Endodermal cell (in vitro differentiated cells): ENCODE results near the gene CAMK2B. TPM values are rescaled to one million over a fixed set of nuclear protein-coding genes. Genes with fewer than 3 reads are reported as not detected.
A peak's percentile ranks its signal among the peaks of the same experiment; 100 is the strongest.

Source experiments
- DNase-seq: peaks from one replicate; pipeline ENCODE4 v3.0.0-alpha.2; 2017
- H3K27ac ChIP-seq: 2 replicates; pipeline ENCODE4 v1.5.1; 2013; ENCODE audit warnings: mild to moderate bottlenecking, low read depth, low read length, moderate library complexity
- H3K27me3 ChIP-seq: 2 replicates; pipeline ENCODE4 v1.6.1; 2013; ENCODE audit warnings: mild to moderate bottlenecking, low read length, moderate library complexity; ENCODE audit not compliant: insufficient read depth, control insufficient read depth, poor library complexity, severe bottlenecking
- H3K36me3 ChIP-seq: 2 replicates; pipeline ENCODE4 v1.7.0; 2013; ENCODE audit warnings: mild to moderate bottlenecking, low read length, moderate library complexity; ENCODE audit not compliant: control insufficient read depth, insufficient read depth
- H3K4me1 ChIP-seq: one replicate; pipeline ENCODE4 v1.7.0; 2013; ENCODE audit warnings: low read length; ENCODE audit not compliant: control insufficient read depth, insufficient read depth
- H3K4me3 ChIP-seq: 2 replicates; pipeline ENCODE4 v1.5.1; 2013; ENCODE audit warnings: mild to moderate bottlenecking, low read length, moderate library complexity
- H3K9ac ChIP-seq: 2 replicates; pipeline ENCODE4 v1.6.1; 2013; ENCODE audit warnings: mild to moderate bottlenecking, low read length, moderate library complexity; ENCODE audit not compliant: poor library complexity, severe bottlenecking; ENCODE audit errors: extremely low read depth
- H3K9me3 ChIP-seq: 2 replicates; pipeline ENCODE4 v1.6.1; 2013; ENCODE audit warnings: mild to moderate bottlenecking, low read length, moderate library complexity; ENCODE audit not compliant: control insufficient read depth
- H3K27ac Mint-ChIP-seq: 2 replicates; pipeline ENCODE4 v1.8.0; 2020; ENCODE audit warnings: mixed read lengths
- H3K27me3 Mint-ChIP-seq: 2 replicates; pipeline ENCODE4 v1.8.0; 2021; ENCODE audit warnings: mild to moderate bottlenecking, mixed read lengths; ENCODE audit not compliant: insufficient read depth
- H3K36me3 Mint-ChIP-seq: 2 replicates; pipeline ENCODE4 v1.8.0; 2020; ENCODE audit warnings: low read depth, mixed read lengths
- H3K4me1 Mint-ChIP-seq: 2 replicates; pipeline ENCODE4 v1.8.0; 2020; ENCODE audit warnings: mixed read lengths
- H3K4me3 Mint-ChIP-seq: 2 replicates; pipeline ENCODE4 v1.8.0; 2020; ENCODE audit warnings: mild to moderate bottlenecking, moderate library complexity, mixed read lengths
- H3K9me3 Mint-ChIP-seq: 2 replicates; pipeline ENCODE4 v1.8.0; 2020; ENCODE audit warnings: mild to moderate bottlenecking, mixed read lengths
- CTCF ChIP-seq: fragments of 200-600 bp; sonication (generic); conservative IDR thresholded peaks from 2 replicates; pipeline ENCODE4 v1.5.0; 2021; ENCODE audit warnings: antibody characterized with exemption, mild to moderate bottlenecking
- WGBS, 2 experiments: methylation state at CpG; one replicate each; pipeline versions ENCODE4 v1.1.5 to v1.1.7; 2013; ENCODE audit warnings: missing lambda C conversion rate in 2 of 2, mixed read lengths in 1 of 2; ENCODE audit not compliant: insufficient coverage in 1 of 2, insufficient read length in 1 of 2; 5-methylcytosine and 5-hydroxymethylcytosine counted together
- total RNA-seq, 2 donors: library from RNA; stranded (reverse); fragmentation: NEBNext Ultra II Directional in 1 of 2; extraction: Animal tissue kit (Norgen Biotek cat#: 25700) in 1 of 2; gene quantifications; 2 replicates in 1 of 2; 3 replicates in 1 of 2; pipeline ENCODE4 v1.2.1, GENCODE V29; 2021

The CAMK2B gene
- total RNA-seq, 2 donors from 2014 or later: 0.26 TPM; not detected in 1

- no peak for TF ChIP-seq CTCF
- H3K36me3 ChIP-seq: no peaks in the 10 kb centered on the region
- peaks cover 18% of the 10 kb centered on the region for H3K27me3 ChIP-seq
- no peak overlapping the region for H3K4me3 ChIP-seq
- H3K4me1 ChIP-seq: no peaks in the 10 kb centered on the region
- Mint-ChIP-seq H3K36me3 (no peaks in the 10 kb centered on the region), H3K9me3 (no peaks in the 10 kb centered on the region), H3K27me3 (peaks cover 14% of the 10 kb centered on the region), H3K27ac (no peak overlapping the region), H3K4me3 (no peak overlapping the region), H3K4me1 (no peaks in the 10 kb centered on the region)
- no peak overlapping the region for H3K27ac ChIP-seq
- H3K9me3 ChIP-seq: no peaks in the 10 kb centered on the region
- 92% methylated on average over 9 of the region's 9 CpGs for WGBS, 2 experiments
- peak; percentile 43 for DNase-seq
- no peak overlapping the region for H3K9ac ChIP-seq
Measured at GRCh38 chr7:44288381-44288685, 37.1 kb downstream of the CAMK2B start.

- Mint-ChIP-seq H3K27me3 (peaks cover 8% of the 10 kb centered on the region), H3K4me1 (no peaks in the 10 kb centered on the region), H3K9me3 (no peaks in the 10 kb centered on the region), H3K27ac (no peak overlapping the region), H3K36me3 (no peaks in the 10 kb centered on the region), H3K4me3 (no peak overlapping the region)
- Histone ChIP-seq H3K27ac (no peak overlapping the region), H3K36me3 (no peaks in the 10 kb centered on the region), H3K9ac (no peak overlapping the region), H3K4me1 (no peaks in the 10 kb centered on the region), H3K4me3 (no peak overlapping the region), H3K9me3 (no peaks in the 10 kb centered on the region), H3K27me3 (peaks cover 15% of the 10 kb centered on the region)
- 89 to 92% methylated on average over 11 to 17 of the region's 17 CpGs for WGBS, 2 experiments
- DNase-seq: peak; percentile 24
- TF ChIP-seq CTCF: no peak
Measured at GRCh38 chr7:44287488-44288380, 37.7 kb downstream of the CAMK2B start.

GRCh38 chr7:44286618-44287487 lies 38.5 kb downstream of the CAMK2B start:
- Mint-ChIP-seq H3K27ac (no peak overlapping the region), H3K9me3 (no peaks in the 10 kb centered on the region), H3K27me3 (peaks cover 3% of the 10 kb centered on the region), H3K36me3 (no peaks in the 10 kb centered on the region), H3K4me3 (no peak overlapping the region), H3K4me1 (no peaks in the 10 kb centered on the region)
- no peaks in the 10 kb centered on the region for H3K9me3 ChIP-seq
- no peak overlapping the region for H3K9ac ChIP-seq
- H3K36me3 ChIP-seq: no peaks in the 10 kb centered on the region
- no peaks in the 10 kb centered on the region for H3K4me1 ChIP-seq
- H3K27ac ChIP-seq: no peak overlapping the region
- DNase-seq: peak; percentile 28
- H3K27me3 ChIP-seq: peaks cover 6% of the 10 kb centered on the region
- 88 to 94% methylated on average over 6 to 20 of the region's 20 CpGs for WGBS, 2 experiments
- H3K4me3 ChIP-seq: no peak overlapping the region
- no peak for TF ChIP-seq CTCF
